OCI-LY7 (cell line): Measurements from ENCODE around the gene ATP6V1B1. TPM values are rescaled to one million over a fixed set of nuclear protein-coding genes. Genes with fewer than 3 reads are reported as not detected.

Experiments
- BruUV-seq: library from RNA; stranded (reverse); fragments of 400-500 nt; replicated peaks from 2 replicates; lab custom pipeline; 2021; lab: Mats Ljungman, UMichigan
- CTCF ChIA-PET: fragments of 300-600 bp; sonication (Branson Sonifier 250); formaldehyde crosslinking; loops from one replicate; lab custom pipeline; 2022; ENCODE audit warnings: antibody characterized with exemption; ENCODE audit not compliant: unreplicated experiment; lab: Charles Lee
- POLR2A ChIA-PET: fragments of 300-600 bp; sonication (Branson Sonifier 250); formaldehyde crosslinking; loops from one replicate; lab custom pipeline; 2022; ENCODE audit warnings: antibody characterized with exemption; lab: Charles Lee
- DNase-seq: peaks from one replicate; pipeline ENCODE4 v3.0.0-alpha.2; 2015; ENCODE audit warnings: low spot score
- H2AFZ ChIP-seq: fragments of 200-600 bp; sonication (generic), shearing (Covaris generic); 2 replicates; pipeline ENCODE4 v1.6.1; 2014; ENCODE audit warnings: mild to moderate bottlenecking, antibody characterized with exemption, low read length, moderate library complexity
- H3K27ac ChIP-seq: fragments of 200-600 bp; sonication (generic); 2 replicates; pipeline ENCODE4 v1.5.1; 2014; ENCODE audit warnings: mixed run types, low read depth, mild to moderate bottlenecking, moderate library complexity, low read length, inconsistent platforms; ENCODE audit not compliant: poor library complexity, severe bottlenecking
- H3K36me3 ChIP-seq: fragments of 200-600 bp; sonication (generic); 2 replicates; pipeline ENCODE4 v1.6.1; 2014; ENCODE audit warnings: mild to moderate bottlenecking, antibody characterized with exemption, low read length, moderate library complexity, mixed read lengths; ENCODE audit not compliant: insufficient read depth
- H3K4me1 ChIP-seq: fragments of 200-600 bp; sonication (generic); 2 replicates; pipeline ENCODE4 v1.5.1; 2014; ENCODE audit warnings: mild to moderate bottlenecking, low read length; ENCODE audit not compliant: insufficient read depth, poor library complexity, severe bottlenecking
- H3K4me2 ChIP-seq: fragments of 200-600 bp; sonication (generic); 2 replicates; pipeline ENCODE4 v1.6.1; 2014; ENCODE audit warnings: mild to moderate bottlenecking, low read length
- H3K4me3 ChIP-seq: fragments of 200-600 bp; sonication (generic); 2 replicates; pipeline ENCODE4 v1.5.1; 2014; ENCODE audit warnings: mild to moderate bottlenecking, low read depth, low read length; ENCODE audit not compliant: poor library complexity, severe bottlenecking
- H3K79me2 ChIP-seq: fragments of 200-600 bp; sonication (generic); 2 replicates; pipeline ENCODE4 v1.6.1; 2016; ENCODE audit warnings: low read depth, mild to moderate bottlenecking, low read length, moderate library complexity, mixed read lengths; ENCODE audit not compliant: insufficient read depth
- H3K9me2 ChIP-seq: fragments of 200-600 bp; sonication (generic); 2 replicates; pipeline ENCODE4 v1.6.1; 2016; ENCODE audit warnings: mild to moderate bottlenecking, low read length, mixed read lengths; ENCODE audit not compliant: insufficient read depth
- H3K9me3 ChIP-seq: fragments of 200-600 bp; sonication (generic); 2 replicates; pipeline ENCODE4 v1.6.1; 2014; ENCODE audit warnings: mild to moderate bottlenecking, mixed run types, low read length, mixed read lengths
- H4K20me1 ChIP-seq: fragments of 200-600 bp; sonication (generic); 2 replicates; pipeline ENCODE4 v1.6.1; 2014; ENCODE audit warnings: mild to moderate bottlenecking, antibody characterized with exemption, low read length, moderate library complexity, mixed read lengths; ENCODE audit not compliant: insufficient read depth
- CTCF ChIP-seq: fragments of 200-600 bp; sonication (generic); conservative IDR thresholded peaks from 2 replicates; pipeline ENCODE4 v1.5.1; 2014; ENCODE audit warnings: mild to moderate bottlenecking, antibody characterized with exemption, low read length, moderate library complexity, mixed read lengths
- EZH2phosphoT487 ChIP-seq: fragments of 200-600 bp; sonication (generic); IDR thresholded peaks from 2 replicates; pipeline ENCODE4 v1.6.1; 2018; ENCODE audit warnings: low read depth, borderline replicate concordance, mild to moderate bottlenecking, mixed run types, antibody characterized with exemption, low read length, moderate library complexity, mixed read lengths
- intact Hi-C: fragments of 100-400 bp; cut with micrococcal nuclease; formaldehyde crosslinking; loops from one replicate; pipeline ENCODE4 v1.10.0; 2022; ENCODE audit not compliant: unreplicated experiment
- total RNA-seq, 2 experiments: library from RNA; depleted of rRNA in 1 of 2; stranded (reverse); fragments of >200 nt in 1 of 2; shearing (Covaris generic) in 1 of 2; gene quantifications; 2 replicates each; pipeline ENCODE4 v1.2.3, GENCODE V29; 2014 to 2022

The ATP6V1B1 gene
- total RNA-seq, 2 experiments from 2014 or later: not detected

DNA sequence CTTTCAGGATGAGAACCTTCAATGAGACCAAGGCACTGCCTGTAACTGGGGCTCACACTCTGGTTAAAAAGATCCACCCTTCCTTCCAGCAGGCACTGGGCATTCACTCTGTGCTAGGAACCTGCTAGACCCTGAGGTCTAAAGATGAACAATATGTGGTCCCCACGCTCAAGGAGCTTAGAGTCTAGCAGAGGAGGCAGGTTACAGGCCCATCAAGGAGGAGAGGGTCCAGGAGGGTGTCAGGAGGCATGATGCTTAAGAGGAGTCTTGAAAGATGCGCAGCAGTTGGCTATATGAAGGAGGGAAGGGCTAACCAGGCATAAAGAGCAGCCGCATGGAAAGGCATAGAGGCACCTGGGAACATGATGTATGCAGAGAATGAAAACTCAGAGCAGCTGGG lies 47.3 kb downstream of the ATP6V1B1 start:
- CTCF ChIA-PET: no interaction called here
- no peak overlapping the region for H3K4me2 ChIP-seq
- no peak overlapping the region for H3K4me3 ChIP-seq
- intact Hi-C loops: no loop called here
- no peak overlapping the region for H3K27ac ChIP-seq
- no peak for DNase-seq
- POLR2A ChIA-PET: no interaction called here
- peaks cover 40% of the 10 kb centered on the region for H3K36me3 ChIP-seq
- BruUV-seq: no TSS peak
- H3K79me2 ChIP-seq: no peaks in the 10 kb centered on the region
- H4K20me1 ChIP-seq: no peaks in the 10 kb centered on the region
- no peaks in the 10 kb centered on the region for H3K9me2 ChIP-seq
- H2AFZ ChIP-seq: no peak overlapping the region
- TF ChIP-seq EZH2phosphoT487 (no peak), CTCF (no peak)
- H3K9me3 ChIP-seq: no peaks in the 10 kb centered on the region
- H3K4me1 ChIP-seq: no peaks in the 10 kb centered on the region

DNA sequence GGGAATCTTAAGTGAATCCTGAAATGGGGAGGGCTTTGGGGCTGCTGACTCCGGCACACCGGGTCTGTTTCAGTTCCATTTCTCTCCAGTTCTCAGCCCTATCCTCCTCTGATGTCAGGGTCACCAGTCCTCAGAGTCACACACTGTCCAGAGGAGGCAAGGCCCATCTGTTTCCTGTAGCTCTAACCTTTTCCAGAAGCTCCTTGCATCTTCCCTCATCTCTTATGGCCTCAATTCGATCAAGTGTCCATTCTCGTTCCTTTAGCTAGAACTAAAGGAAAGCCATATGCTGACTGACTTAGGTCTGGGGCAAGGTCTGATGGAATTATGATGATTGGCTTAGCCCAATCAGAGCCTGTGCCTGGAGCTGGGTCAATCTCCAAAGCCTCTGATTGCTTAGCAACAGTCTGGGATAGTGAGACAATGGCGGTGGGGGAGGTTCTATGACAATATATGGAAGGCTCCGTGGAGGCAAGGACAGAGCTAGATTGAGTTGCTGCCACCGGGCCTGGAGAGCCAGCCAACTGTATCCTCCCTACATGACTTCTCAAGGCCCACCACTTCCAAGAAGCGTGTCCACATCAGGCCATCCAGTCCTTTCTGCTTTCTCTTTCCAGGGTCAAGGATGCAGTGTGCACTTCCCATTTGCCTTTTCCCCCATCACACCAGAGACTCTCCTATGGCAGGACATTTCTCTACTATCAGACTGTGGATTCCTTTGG lies 48.0 kb downstream of the ATP6V1B1 start:
- ChIA-PET CTCF (no interaction called here), POLR2A (no interaction called here)
- Histone ChIP-seq H2AFZ (no peak overlapping the region), H3K9me2 (no peaks in the 10 kb centered on the region), H3K36me3 (peaks cover 47% of the 10 kb centered on the region), H3K27ac (no peak overlapping the region), H3K4me3 (no peak overlapping the region), H4K20me1 (no peaks in the 10 kb centered on the region), H3K4me2 (no peak overlapping the region), H3K79me2 (no peaks in the 10 kb centered on the region), H3K4me1 (no peaks in the 10 kb centered on the region), H3K9me3 (no peaks in the 10 kb centered on the region)
- intact Hi-C loops: no loop called here
- no peak for DNase-seq
- TF ChIP-seq CTCF: no peak
- no peak for TF ChIP-seq EZH2phosphoT487
- BruUV-seq: no TSS peak

- H3K36me3 ChIP-seq: peaks cover 52% of the 10 kb centered on the region
- no peaks in the 10 kb centered on the region for H3K79me2 ChIP-seq
- H3K27ac ChIP-seq: no peak overlapping the region
- H3K4me3 ChIP-seq: no peak overlapping the region
- H3K9me3 ChIP-seq: no peaks in the 10 kb centered on the region
- no peaks in the 10 kb centered on the region for H3K9me2 ChIP-seq
- no peak overlapping the region for H3K4me2 ChIP-seq
- intact Hi-C loops: no loop called here
- no peaks in the 10 kb centered on the region for H4K20me1 ChIP-seq
- BruUV-seq: no TSS peak
- no peaks in the 10 kb centered on the region for H3K4me1 ChIP-seq
- no peak for DNase-seq
- H2AFZ ChIP-seq: no peak overlapping the region
- TF ChIP-seq CTCF (no peak), EZH2phosphoT487 (no peak)
- POLR2A ChIA-PET: no interaction called here
- CTCF ChIA-PET: no interaction called here
Measured at GRCh38 chr2:70984228-70984575, 48.5 kb downstream of the ATP6V1B1 start.
